Measurements from ENCODE around the gene MEGF11.

GRCh38 chr15:65963358-65963757 lies 290.2 kb downstream of the MEGF11 start:
- TF ChIP-seq REST (IDR thresholded peaks at IDR 0.05; ENCODE audit: low read depth, low read length) (no peak), GABPA (IDR thresholded peaks at IDR 0.05; ENCODE audit: low read depth) (no peak)
